ENCODE measurements around the gene PALLD.

Gene PALLD

GRCh38 chr4:168528131-168528949 is 31.5 kb downstream of the PALLD start:
- DNase-seq = no peak

GRCh38 chr4:168529257-168529656 is 32.4 kb downstream of the PALLD start:
- no peak for DNase-seq

GRCh38 chr4:168531305-168531704 is 34.5 kb downstream of the PALLD start:
- no peak for DNase-seq

GRCh38 chr4:168534535-168534934 is 37.7 kb downstream of the PALLD start:
- no peak for DNase-seq

GRCh38 chr4:168535689-168536088 is 38.8 kb downstream of the PALLD start:
- no peak for DNase-seq

GRCh38 chr4:168536448-168536847 is 39.6 kb downstream of the PALLD start:
- DNase-seq = no peak

GRCh38 chr4:168537086-168537485 is 40.2 kb downstream of the PALLD start:
- DNase-seq = no peak

- DNase-seq = no peak
Observed at GRCh38 chr4:168537571-168537970, 40.7 kb downstream of the PALLD start.

- DNase-seq = no peak
Observed at GRCh38 chr4:168538632-168539031, 41.8 kb downstream of the PALLD start.

- no peak for DNase-seq
Observed at GRCh38 chr4:168540086-168540485, 43.2 kb downstream of the PALLD start.

- DNase-seq = no peak
Observed at GRCh38 chr4:168540503-168541265, 43.8 kb downstream of the PALLD start.

- no peak for DNase-seq
Observed at GRCh38 chr4:168541266-168541953, 44.6 kb downstream of the PALLD start.

GRCh38 chr4:168549143-168549542 is 52.3 kb downstream of the PALLD start:
- no peak for DNase-seq

GRCh38 chr4:168550064-168550766 is 53.4 kb downstream of the PALLD start:
- DNase-seq = no peak

- DNase-seq = no peak
Observed at GRCh38 chr4:168551211-168551610, 54.4 kb downstream of the PALLD start.

GRCh38 chr4:168551945-168552695 is 55.3 kb downstream of the PALLD start:
- DNase-seq = no peak

- DNase-seq = no peak
Observed at GRCh38 chr4:168553714-168554370, 57.0 kb downstream of the PALLD start.

GRCh38 chr4:168555437-168555836 is 58.6 kb downstream of the PALLD start:
- no peak for DNase-seq

GRCh38 chr4:168557658-168558057 is 60.8 kb downstream of the PALLD start:
- DNase-seq = no peak

- DNase-seq = no peak
Observed at GRCh38 chr4:168558599-168558998, 61.7 kb downstream of the PALLD start.
